ENCODE data around the gene GLB1L2. TPM values are rescaled to one million over a fixed set of nuclear protein-coding genes. Genes with fewer than 3 reads are reported as not detected.

GLB1L2 gene
- total RNA-seq, 1 experiment from 2014 or later, result 19.0 TPM

GRCh38 chr11:134287561-134287960, 44.2 kb upstream of the GLB1L2 start:
- no peak for DNase-seq
- no peaks in the 10 kb centered on the region for H3K36me3 Mint-ChIP-seq (ENCODE audit: insufficient read depth, unreplicated experiment)
- H3K27me3 Mint-ChIP-seq (ENCODE audit: unreplicated experiment), result peaks cover 13% of the 10 kb centered on the region
- no peaks in the 10 kb centered on the region for H3K4me1 Mint-ChIP-seq (ENCODE audit: low read depth, unreplicated experiment)
- H3K27ac Mint-ChIP-seq (ENCODE audit: unreplicated experiment), result no peak overlapping the region
- peaks cover 7% of the 10 kb centered on the region for H3K9me3 Mint-ChIP-seq (ENCODE audit: low read depth, unreplicated experiment)
- intact Hi-C loops (cut with micrococcal nuclease; ENCODE audit: unreplicated experiment), result no loop called here
- BruUV-seq (replicated peaks), result no TSS peak
- no peak overlapping the region for H3K4me3 Mint-ChIP-seq (ENCODE audit: low read depth, unreplicated experiment)
- CTCF ChIA-PET, result interaction anchor here (1.4 kb wide), 1 partner anchor 10 kb away, joined by 3 read pairs; no protein-coding TSS in a partner anchor
- TF ChIP-seq CTCF (IDR thresholded peaks at IDR 0.05; ENCODE audit: unreplicated experiment), result no peak

- CTCF ChIA-PET, result interaction anchor here (1.4 kb wide), 1 partner anchor 9 kb away, joined by 3 read pairs; no protein-coding TSS in a partner anchor
- Mint-ChIP-seq H3K27ac (ENCODE audit: unreplicated experiment) (no peak overlapping the region), H3K27me3 (ENCODE audit: unreplicated experiment) (peaks cover 13% of the 10 kb centered on the region), H3K36me3 (ENCODE audit: insufficient read depth, unreplicated experiment) (no peaks in the 10 kb centered on the region), H3K4me3 (ENCODE audit: low read depth, unreplicated experiment) (no peak overlapping the region), H3K4me1 (ENCODE audit: low read depth, unreplicated experiment) (no peaks in the 10 kb centered on the region), H3K9me3 (ENCODE audit: low read depth, unreplicated experiment) (peaks cover 7% of the 10 kb centered on the region)
- DNase-seq, result no peak
- TF ChIP-seq CTCF (IDR thresholded peaks at IDR 0.05; ENCODE audit: unreplicated experiment), result no peak
- intact Hi-C loops (cut with micrococcal nuclease; ENCODE audit: unreplicated experiment), result no loop called here
- BruUV-seq (replicated peaks), result no TSS peak
Measured at GRCh38 chr11:134288486-134288885, 43.3 kb upstream of the GLB1L2 start.

- Mint-ChIP-seq H3K27me3 (ENCODE audit: unreplicated experiment) (peaks cover 18% of the 10 kb centered on the region), H3K27ac (ENCODE audit: unreplicated experiment) (no peak overlapping the region), H3K4me1 (ENCODE audit: low read depth, unreplicated experiment) (no peaks in the 10 kb centered on the region), H3K9me3 (ENCODE audit: low read depth, unreplicated experiment) (peaks cover 7% of the 10 kb centered on the region), H3K36me3 (ENCODE audit: insufficient read depth, unreplicated experiment) (no peaks in the 10 kb centered on the region), H3K4me3 (ENCODE audit: low read depth, unreplicated experiment) (no peak overlapping the region)
- CTCF ChIA-PET, result interaction anchor here (1.4 kb wide), 1 partner anchor 8 kb away, joined by 3 read pairs; no protein-coding TSS in a partner anchor
- BruUV-seq (replicated peaks), result no TSS peak
- no peak for DNase-seq
- intact Hi-C loops (cut with micrococcal nuclease; ENCODE audit: unreplicated experiment), result no loop called here
- TF ChIP-seq CTCF (IDR thresholded peaks at IDR 0.05; ENCODE audit: unreplicated experiment), result no peak
Measured at GRCh38 chr11:134289167-134289566, 42.6 kb upstream of the GLB1L2 start.

- H3K4me1 Mint-ChIP-seq (ENCODE audit: low read depth, unreplicated experiment), result no peaks in the 10 kb centered on the region
- no peak overlapping the region for H3K27ac Mint-ChIP-seq (ENCODE audit: unreplicated experiment)
- no TSS peak for BruUV-seq (replicated peaks)
- no peak overlapping the region for H3K4me3 Mint-ChIP-seq (ENCODE audit: low read depth, unreplicated experiment)
- CTCF ChIA-PET, result no interaction called here
- intact Hi-C loops (cut with micrococcal nuclease; ENCODE audit: unreplicated experiment), result no loop called here
- H3K9me3 Mint-ChIP-seq (ENCODE audit: low read depth, unreplicated experiment), result peaks cover 11% of the 10 kb centered on the region
- no peak for TF ChIP-seq CTCF (IDR thresholded peaks at IDR 0.05; ENCODE audit: unreplicated experiment)
- H3K27me3 Mint-ChIP-seq (ENCODE audit: unreplicated experiment), result peaks cover 24% of the 10 kb centered on the region
- DNase-seq, result no peak
- no peaks in the 10 kb centered on the region for H3K36me3 Mint-ChIP-seq (ENCODE audit: insufficient read depth, unreplicated experiment)
Measured at GRCh38 chr11:134289789-134290188, 42.0 kb upstream of the GLB1L2 start.

Data from Calu3 (cell line).